SK-N-SH treated with all-trans-retinoic acid at 6 μM for 48 hours (cell line): ENCODE results near the gene B3GALT5.

Source experiments
- BACH2 ChIP-seq: fragments of 250-450 bp; sonication (Bioruptor Pico); IDR thresholded peaks from 2 replicates; pipeline ENCODE4 v1.9.0; 2021; ENCODE audit warnings: mild to moderate bottlenecking, borderline replicate concordance
- CSDC2 ChIP-seq: fragments of 250-450 bp; sonication (Bioruptor Pico); IDR thresholded peaks from 2 replicates; pipeline ENCODE4 v1.5.0; 2020; ENCODE audit warnings: mild to moderate bottlenecking, moderate library complexity
- TF ChIP-seq, protein P1 (sequence below): fragments of 250-450 bp; sonication (Bioruptor Pico); IDR thresholded peaks from 2 replicates; pipeline ENCODE4 v1.8.0; 2020; ENCODE audit warnings: mild to moderate bottlenecking, moderate library complexity, borderline replicate concordance

DNA sequence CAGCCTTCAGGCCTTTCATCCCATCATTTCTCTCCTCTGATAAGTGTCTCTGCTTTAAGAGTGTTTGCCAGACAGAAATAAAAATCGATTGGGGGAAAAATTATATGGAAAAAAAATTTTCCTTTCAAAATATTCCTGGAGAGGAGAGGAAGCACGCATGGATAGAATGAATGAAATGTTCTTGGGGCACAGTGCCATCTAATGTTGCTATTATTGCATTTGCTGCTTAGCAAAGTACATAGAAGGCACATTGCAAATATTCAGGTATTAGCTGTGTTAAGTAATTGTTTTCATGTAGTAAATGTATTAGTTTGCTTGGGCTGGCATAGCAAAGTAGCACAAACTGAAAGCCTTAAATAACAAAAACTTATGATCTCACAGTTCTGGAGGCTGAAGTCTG, 18.1 kb downstream of the B3GALT5 start:
- TF ChIP-seq CSDC2 = no peak
- TF ChIP-seq, protein P1, sequence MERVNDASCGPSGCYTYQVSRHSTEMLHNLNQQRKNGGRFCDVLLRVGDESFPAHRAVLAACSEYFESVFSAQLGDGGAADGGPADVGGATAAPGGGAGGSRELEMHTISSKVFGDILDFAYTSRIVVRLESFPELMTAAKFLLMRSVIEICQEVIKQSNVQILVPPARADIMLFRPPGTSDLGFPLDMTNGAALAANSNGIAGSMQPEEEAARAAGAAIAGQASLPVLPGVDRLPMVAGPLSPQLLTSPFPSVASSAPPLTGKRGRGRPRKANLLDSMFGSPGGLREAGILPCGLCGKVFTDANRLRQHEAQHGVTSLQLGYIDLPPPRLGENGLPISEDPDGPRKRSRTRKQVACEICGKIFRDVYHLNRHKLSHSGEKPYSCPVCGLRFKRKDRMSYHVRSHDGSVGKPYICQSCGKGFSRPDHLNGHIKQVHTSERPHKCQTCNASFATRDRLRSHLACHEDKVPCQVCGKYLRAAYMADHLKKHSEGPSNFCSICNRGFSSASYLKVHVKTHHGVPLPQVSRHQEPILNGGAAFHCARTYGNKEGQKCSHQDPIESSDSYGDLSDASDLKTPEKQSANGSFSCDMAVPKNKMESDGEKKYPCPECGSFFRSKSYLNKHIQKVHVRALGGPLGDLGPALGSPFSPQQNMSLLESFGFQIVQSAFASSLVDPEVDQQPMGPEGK = no peak
- TF ChIP-seq BACH2 (CRISPR knock-in tag) = no peak
